ENCODE data around the gene UST.

DNA sequence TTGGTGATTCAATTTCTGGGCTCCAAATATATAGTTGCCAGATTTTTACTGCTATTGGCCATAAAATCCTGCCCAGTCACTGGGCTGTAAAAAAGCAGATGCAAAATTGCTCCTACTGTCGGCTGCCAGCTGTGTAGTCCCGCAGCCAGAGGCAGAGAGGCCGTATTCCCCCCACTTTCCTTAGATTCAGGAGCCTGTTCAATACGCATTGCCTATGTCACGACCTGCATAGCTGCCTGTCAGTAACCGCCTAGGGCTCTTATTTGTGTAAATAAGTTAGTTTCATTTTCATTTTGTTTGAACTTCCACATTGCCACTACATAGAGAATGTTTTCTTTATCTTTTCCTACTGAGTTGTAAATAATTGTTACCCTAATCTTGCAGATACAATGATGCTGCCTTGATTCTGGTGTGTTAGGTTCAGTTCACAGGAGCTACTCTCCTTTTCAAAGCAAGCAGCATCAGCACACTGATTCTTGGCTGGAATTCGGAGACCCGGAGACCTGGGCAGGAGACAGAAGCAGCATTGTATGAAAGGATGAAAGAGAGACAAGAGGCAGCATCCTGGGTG, 46.0 kb upstream of the UST start:
- TF ChIP-seq CTCF (IDR thresholded peaks at IDR 0.05; ENCODE audit: poor library complexity) (no peak), EZH2 (IDR thresholded peaks at IDR 0.05; ENCODE audit: borderline replicate concordance) (no peak)
